ENCODE measurements around the gene TET2.

Gene TET2

GRCh38 chr4:105182211-105182610 lies 35.5 kb downstream of the TET2 start:
- no peak for DNase-seq (ENCODE audit: low read depth in 3 of 3)

GRCh38 chr4:105184316-105184980 lies 37.8 kb downstream of the TET2 start:
- no peak for DNase-seq (ENCODE audit: low read depth in 3 of 3)

DNA sequence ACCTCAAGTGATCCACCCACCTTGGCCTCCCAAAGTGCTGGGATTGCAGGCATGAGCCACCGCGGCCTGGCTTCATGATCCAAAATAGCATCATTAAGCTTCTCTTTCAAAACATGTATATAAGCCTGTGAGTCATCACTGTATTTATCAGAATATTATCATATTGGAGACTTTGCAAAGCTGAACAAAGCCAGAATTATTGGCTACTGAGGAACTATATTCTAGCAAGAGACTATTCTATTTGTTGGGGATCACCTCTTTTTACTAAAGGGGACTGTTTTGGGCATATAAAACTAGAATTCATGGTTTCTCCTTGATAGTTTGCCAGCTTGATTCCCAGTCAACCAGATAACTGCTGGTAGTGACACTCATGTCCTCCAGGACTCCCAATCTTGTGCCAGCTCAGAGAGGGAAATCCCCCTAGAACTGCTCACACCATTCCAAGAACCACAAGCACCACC lies 40.1 kb downstream of the TET2 start:
- DNase-seq (ENCODE audit: low read depth in 3 of 3): no peak

GRCh38 chr4:105189855-105190650 lies 43.4 kb downstream of the TET2 start:
- no peak for DNase-seq (ENCODE audit: low read depth in 3 of 3)

DNA sequence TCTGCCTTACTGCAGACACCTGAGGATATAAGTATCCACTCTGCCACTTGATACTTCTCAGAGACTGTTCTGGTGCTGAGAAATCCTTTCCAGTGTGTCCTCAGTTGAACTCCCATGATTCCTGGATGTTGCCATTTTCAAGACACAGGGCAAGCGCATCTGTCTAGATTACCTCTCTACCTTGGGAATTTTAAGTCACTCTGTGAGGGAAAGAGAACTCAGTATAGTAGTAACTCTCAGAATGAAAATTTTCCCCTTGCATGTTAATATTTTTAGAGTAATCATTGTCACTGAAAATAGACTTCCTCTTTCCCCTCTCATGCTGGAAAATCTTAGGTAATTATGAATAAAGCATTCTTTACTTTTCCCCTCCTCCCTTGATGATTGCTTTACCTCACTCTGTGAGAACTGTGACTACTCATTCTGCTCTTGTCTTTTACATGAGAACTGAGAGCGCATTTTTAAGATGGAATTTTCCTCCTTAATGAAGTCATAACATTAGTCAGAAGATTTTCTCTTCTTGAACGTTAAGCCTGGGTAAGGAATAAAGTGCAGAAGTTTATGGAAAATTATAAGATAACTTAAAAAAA lies 45.0 kb downstream of the TET2 start:
- no peak for DNase-seq (ENCODE audit: low read depth in 3 of 3)

- no peak for DNase-seq (ENCODE audit: low read depth in 3 of 3)
These were observed 45.8 kb downstream of the TET2 start for GRCh38 chr4:105192474-105192873.

GRCh38 chr4:105192910-105193309 lies 46.2 kb downstream of the TET2 start:
- DNase-seq (ENCODE audit: low read depth in 3 of 3): no peak

GRCh38 chr4:105193536-105193935 lies 46.9 kb downstream of the TET2 start:
- no peak for DNase-seq (ENCODE audit: low read depth in 3 of 3)

DNA sequence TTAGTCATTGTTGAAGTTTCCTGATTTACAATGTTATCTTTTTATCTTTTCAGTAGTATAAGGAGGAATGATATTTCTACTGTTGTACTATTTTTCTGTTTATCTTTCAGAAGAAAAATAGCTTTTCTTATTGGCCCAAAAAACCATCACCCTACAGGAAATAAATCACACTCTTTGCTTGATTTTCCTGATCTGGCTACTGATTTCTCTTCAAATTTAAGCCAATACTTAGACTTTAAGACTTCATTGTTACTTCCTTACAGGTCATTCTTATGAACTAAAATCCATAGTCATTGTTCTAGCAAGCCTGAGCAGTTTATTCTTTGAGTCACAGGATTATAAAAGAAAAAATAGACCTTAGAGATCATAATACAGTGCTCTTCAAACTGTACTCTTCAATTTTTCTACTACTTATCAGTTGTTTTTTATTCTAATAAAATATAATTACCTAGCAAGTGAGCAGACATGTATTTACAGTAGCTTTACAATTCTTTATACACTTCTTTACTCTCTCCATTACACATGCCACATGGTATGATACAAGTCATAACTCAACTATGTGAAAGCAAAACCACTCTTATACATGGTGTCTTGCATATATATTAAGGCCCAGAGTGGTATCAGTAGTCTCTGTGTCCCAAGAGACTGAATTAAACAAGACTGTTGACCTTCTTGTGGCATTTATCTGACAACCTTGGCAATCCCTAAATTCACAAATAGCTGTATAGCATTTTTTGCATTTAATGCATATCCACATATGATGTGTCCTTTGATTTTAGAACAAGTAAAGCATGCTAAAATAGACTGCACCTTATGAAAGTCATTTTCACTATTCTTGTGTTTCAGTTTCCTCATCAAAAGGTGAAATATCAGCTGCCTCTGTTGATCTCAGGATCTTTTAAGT lies 47.9 kb downstream of the TET2 start:
- DNase-seq (ENCODE audit: low read depth in 3 of 3): no peak

DNA sequence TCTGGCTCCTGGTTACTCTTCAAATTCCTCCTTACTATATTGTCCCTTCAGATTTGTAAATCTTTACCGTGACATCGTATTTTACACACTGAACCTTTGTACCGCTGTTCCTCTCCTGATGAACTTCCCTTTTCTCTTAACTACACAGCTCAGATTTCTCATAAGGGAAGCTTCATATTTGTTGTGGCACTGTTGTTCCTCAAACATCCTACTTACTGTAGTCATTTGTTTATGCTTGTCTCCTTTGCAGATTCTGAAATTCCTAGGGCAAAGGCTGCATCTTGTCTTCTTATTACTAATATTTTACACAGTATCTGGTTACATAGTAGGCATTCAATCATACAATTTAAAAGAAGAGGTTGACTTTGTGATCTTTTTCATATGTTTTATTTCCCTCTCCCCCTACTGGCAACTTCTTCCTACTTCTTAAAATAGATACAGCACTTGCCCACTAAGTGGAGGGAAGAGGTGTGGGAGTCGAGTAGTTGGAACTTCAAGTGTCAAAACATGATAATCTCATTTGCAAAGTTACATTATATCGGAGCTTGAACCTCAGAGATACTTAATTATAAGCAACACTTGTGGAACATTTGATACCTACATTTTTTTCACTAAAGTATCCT lies 50.0 kb downstream of the TET2 start:
- DNase-seq (ENCODE audit: low read depth in 3 of 3): no peak

GRCh38 chr4:105197777-105198176 lies 51.1 kb downstream of the TET2 start:
- no peak for DNase-seq (ENCODE audit: low read depth in 3 of 3)

GRCh38 chr4:105198541-105198940 lies 51.9 kb downstream of the TET2 start:
- DNase-seq (ENCODE audit: low read depth in 3 of 3): no peak

DNA sequence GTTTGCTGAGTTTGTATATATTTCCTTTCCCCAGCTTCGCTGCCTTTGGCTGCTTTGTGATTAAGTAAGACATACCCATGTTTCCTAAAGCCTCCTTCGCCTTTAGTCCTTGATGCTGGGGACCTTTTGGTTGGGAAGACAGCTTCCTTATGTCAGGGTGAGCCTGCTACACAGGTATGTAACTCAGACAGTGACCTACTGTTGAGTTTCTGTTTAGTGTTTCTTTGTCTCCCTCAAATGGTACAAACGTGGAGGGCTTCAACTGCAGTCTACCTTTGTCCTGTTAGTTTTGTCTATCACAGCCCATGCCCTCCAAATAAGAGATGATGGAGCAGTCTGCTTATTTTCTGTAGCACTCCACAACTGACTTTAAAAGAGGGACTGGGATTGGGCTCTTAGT lies 59.5 kb downstream of the TET2 start:
- DNase-seq (ENCODE audit: low read depth in 3 of 3): no peak

GRCh38 chr4:105207386-105207785 lies 60.7 kb downstream of the TET2 start:
- no peak for DNase-seq (ENCODE audit: low read depth in 3 of 3)

- no peak for DNase-seq (ENCODE audit: low read depth in 3 of 3)
These were observed 61.9 kb downstream of the TET2 start for GRCh38 chr4:105208561-105208960.

GRCh38 chr4:105210916-105211315 lies 64.2 kb downstream of the TET2 start:
- no peak for DNase-seq (ENCODE audit: low read depth in 3 of 3)

- DNase-seq (ENCODE audit: low read depth in 3 of 3): no peak
These were observed 69.1 kb downstream of the TET2 start for GRCh38 chr4:105215609-105216313.

DNA sequence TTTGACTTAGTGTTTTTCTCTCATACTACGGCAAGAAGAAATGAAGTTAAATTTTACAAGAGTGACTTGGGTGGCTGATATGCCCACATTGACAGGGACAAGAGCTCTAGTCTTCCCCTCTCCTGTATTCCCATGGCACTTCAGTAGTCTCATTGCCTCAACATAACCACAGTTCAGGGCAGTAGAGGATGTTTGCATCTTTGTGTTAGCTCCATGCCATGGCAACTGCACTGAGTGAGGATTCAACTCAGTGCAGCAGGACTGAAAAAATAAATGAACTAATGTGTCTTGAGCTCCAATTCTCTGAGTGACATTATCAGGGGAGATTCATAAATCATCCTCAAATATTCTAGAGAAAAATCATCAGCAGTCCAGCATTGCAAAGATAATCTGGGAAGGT lies 78.8 kb downstream of the TET2 start:
- no peak for DNase-seq (ENCODE audit: low read depth in 3 of 3)

DNA sequence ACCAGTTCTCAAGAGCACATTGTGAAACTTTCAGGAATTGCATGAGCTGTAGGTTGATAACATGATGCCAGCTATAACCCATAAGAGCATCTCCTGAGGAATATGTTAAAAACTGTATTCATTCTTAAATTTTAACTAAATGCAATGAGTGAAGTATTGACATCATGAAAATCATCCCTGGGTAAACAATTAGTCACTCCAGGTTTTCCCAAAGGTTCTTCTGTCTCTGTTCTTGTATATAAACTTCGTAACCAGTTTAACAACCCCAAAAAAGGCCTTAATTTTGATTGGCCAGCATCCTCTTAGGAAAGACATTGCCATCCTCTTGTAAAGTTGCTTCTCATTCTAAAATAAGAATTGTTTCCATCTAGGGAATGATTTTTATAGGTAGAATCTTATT lies 80.4 kb downstream of the TET2 start:
- DNase-seq (ENCODE audit: low read depth in 3 of 3): no peak

- no peak for DNase-seq (ENCODE audit: low read depth in 3 of 3)
These were observed 83.6 kb downstream of the TET2 start for GRCh38 chr4:105230287-105230686.

DNA sequence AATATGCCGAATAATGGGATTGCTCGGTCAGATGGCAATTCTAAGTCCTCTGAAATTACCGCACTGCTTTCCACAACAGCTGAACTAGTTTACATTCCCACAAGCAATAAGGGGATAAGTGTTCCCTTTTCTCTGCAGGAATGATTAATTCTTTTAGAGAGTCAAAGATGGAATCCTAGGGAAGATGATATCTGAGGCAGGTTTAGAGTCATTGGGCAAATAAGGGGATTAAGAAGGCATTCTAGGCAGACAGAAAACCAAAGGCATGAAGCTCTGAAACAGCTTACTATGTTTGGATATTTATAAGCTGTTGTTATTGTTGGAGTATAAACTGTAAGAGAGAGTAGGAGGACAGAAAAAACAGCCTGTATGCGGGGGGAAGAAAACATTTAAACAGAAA lies 85.7 kb downstream of the TET2 start:
- DNase-seq (ENCODE audit: low read depth in 3 of 3): no peak
